ENCODE results near the gene UNC45B. TPM values are rescaled to one million over a fixed set of nuclear protein-coding genes. Genes with fewer than 3 reads are reported as not detected.

The UNC45B gene
- total and polyA plus RNA-seq, 2 of the 8 experiments (the other 6 are each of a cell fraction or from before 2014, with no cell fraction given): 0.06 to 0.15 TPM

DNA sequence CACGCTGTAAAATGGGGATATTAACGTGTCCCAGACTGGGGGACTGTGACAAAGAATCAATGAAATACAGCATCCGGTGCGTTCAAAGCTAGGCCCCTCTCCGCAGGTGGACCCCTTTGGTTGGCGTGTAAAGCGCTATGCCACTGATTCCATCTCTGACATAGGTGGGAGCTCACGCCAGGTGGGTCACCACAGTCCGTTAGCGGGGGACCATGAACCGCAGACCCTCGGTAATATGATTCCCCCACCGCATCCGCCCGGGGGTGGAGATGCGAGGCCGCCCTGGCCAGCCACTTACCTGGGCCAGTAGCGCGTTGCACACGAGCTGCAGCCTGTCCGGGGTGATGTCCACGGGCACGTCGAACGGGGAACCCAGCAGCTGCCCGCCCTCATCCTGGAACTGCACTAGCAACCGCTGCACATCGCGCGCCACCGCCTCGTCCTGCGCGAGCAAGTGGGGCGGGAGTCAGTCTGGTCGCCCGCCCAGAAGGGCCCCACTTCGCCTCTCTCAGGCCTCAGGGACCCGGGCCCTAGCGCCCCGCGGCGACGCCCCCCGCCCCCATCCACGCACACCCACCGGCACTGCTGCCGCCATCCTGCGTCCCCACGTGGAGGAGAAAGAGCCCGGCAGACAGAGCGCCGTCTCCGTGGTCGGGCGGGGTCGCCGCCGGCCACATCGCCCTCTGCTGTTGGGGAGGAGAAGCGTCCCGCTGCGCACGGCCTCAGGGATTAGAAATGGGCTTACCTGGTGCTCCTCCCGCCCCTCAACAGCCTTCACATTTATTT is 5.7 kb upstream of the UNC45B start, which contains the start of gene NLE1 (continued):
- no peak for TF ChIP-seq RNF2 (IDR thresholded peaks at IDR 0.05; ENCODE audit: borderline replicate concordance, low read depth, low read length, missing control alignments, poor library complexity, severe bottlenecking)
- TF ChIP-seq EGR1 (IDR thresholded peaks at IDR 0.05; ENCODE audit: borderline replicate concordance, low read depth, low read length): peak; percentile 88
- TF ChIP-seq CHD2 (IDR thresholded peaks at IDR 0.05; ENCODE audit: low read length): no peak
- TF ChIP-seq EZH2 (IDR thresholded peaks at IDR 0.05; ENCODE audit: low read depth, low read length, severe bottlenecking): no peak
- TF ChIP-seq, protein P1, sequence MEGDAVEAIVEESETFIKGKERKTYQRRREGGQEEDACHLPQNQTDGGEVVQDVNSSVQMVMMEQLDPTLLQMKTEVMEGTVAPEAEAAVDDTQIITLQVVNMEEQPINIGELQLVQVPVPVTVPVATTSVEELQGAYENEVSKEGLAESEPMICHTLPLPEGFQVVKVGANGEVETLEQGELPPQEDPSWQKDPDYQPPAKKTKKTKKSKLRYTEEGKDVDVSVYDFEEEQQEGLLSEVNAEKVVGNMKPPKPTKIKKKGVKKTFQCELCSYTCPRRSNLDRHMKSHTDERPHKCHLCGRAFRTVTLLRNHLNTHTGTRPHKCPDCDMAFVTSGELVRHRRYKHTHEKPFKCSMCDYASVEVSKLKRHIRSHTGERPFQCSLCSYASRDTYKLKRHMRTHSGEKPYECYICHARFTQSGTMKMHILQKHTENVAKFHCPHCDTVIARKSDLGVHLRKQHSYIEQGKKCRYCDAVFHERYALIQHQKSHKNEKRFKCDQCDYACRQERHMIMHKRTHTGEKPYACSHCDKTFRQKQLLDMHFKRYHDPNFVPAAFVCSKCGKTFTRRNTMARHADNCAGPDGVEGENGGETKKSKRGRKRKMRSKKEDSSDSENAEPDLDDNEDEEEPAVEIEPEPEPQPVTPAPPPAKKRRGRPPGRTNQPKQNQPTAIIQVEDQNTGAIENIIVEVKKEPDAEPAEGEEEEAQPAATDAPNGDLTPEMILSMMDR (IDR thresholded peaks at IDR 0.05; ENCODE audit: control extremely low read depth in 1 of 3, insufficient read depth in 1 of 3, low read depth in 1 of 3, low read length in 3 of 3): peak; percentile 86 to 98 (median 92)
- TF ChIP-seq RXRA (IDR thresholded peaks at IDR 0.05; ENCODE audit: insufficient read depth, low read depth, low read length): no peak
- peak; percentile 92 for TF ChIP-seq TAF1 (IDR thresholded peaks at IDR 0.05; ENCODE audit: low read depth, low read length)
- TF ChIP-seq, protein P2, sequence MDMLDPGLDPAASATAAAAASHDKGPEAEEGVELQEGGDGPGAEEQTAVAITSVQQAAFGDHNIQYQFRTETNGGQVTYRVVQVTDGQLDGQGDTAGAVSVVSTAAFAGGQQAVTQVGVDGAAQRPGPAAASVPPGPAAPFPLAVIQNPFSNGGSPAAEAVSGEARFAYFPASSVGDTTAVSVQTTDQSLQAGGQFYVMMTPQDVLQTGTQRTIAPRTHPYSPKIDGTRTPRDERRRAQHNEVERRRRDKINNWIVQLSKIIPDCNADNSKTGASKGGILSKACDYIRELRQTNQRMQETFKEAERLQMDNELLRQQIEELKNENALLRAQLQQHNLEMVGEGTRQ (IDR thresholded peaks at IDR 0.05; ENCODE audit: low read length): no peak
- no peak for TF ChIP-seq CBX8 (IDR thresholded peaks at IDR 0.05; ENCODE audit: borderline replicate concordance, low read depth, low read length)
- TF ChIP-seq SP1 (IDR thresholded peaks at IDR 0.05; ENCODE audit: low read depth, low read length): no peak
- TF ChIP-seq, protein P3, sequence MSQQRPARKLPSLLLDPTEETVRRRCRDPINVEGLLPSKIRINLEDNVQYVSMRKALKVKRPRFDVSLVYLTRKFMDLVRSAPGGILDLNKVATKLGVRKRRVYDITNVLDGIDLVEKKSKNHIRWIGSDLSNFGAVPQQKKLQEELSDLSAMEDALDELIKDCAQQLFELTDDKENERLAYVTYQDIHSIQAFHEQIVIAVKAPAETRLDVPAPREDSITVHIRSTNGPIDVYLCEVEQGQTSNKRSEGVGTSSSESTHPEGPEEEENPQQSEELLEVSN (IDR thresholded peaks at IDR 0.05): peak; percentile 46; the same call in 1 of the 2 replicates
